Gastrocnemius medialis (tissue), 4 donors: ENCODE results near the gene FGF1. TPM values are rescaled to one million over a fixed set of nuclear protein-coding genes. Genes with fewer than 3 reads are reported as not detected.

Experiments
- ATAC-seq, 2 donors: fragments of 150-250 bp; one replicate each; pipeline ENCODE4 v1.9.1; 2016
- DNase-seq, 2 donors: peaks; one replicate each; pipeline ENCODE4 v3.0.0-alpha.2; 2019
- H3K27ac ChIP-seq, 4 donors: fragments of 200-600 bp; sonication (generic); 1 replicate in 1 of 4; 2 replicates in 3 of 4; pipeline ENCODE4 v1.5.1; 2016 to 2018; ENCODE audit warnings: mild to moderate bottlenecking in 2 of 4, moderate library complexity in 1 of 4
- H3K27me3 ChIP-seq, 3 donors: fragments of 200-600 bp; sonication (generic) in 2 of 3; 1 replicate in 1 of 3; 2 replicates in 2 of 3; pipeline versions ENCODE4 v1.5.1 to v1.6.0; 2016 to 2019; ENCODE audit warnings: mild to moderate bottlenecking in 1 of 3, moderate library complexity in 1 of 3
- H3K36me3 ChIP-seq, 2 donors: fragments of 200-600 bp; sonication (generic) in 1 of 2; one replicate each; pipeline ENCODE4 v1.5.1; 2017 to 2018
- H3K4me1 ChIP-seq, 2 donors: fragments of 200-600 bp; sonication (generic) in 1 of 2; one replicate each; pipeline ENCODE4 v1.5.1; 2016 to 2017; ENCODE audit warnings: mild to moderate bottlenecking in 2 of 2
- H3K4me3 ChIP-seq, 4 donors: fragments of 200-600 bp; sonication (generic) in 3 of 4; 1 replicate in 1 of 4; 2 replicates in 3 of 4; pipeline ENCODE4 v1.5.1; 2016 to 2019; ENCODE audit warnings: mild to moderate bottlenecking in 2 of 4
- H3K9me3 ChIP-seq, 3 donors: fragments of 200-600 bp; sonication (generic) in 2 of 3; 1 replicate in 1 of 3; 2 replicates in 2 of 3; pipeline ENCODE4 v1.5.1; 2016 to 2019
- POLR2A ChIP-seq, 2 donors: fragments of 450-650 bp; IDR thresholded peaks; one replicate each; pipeline ENCODE4 v1.6.1; 2017; ENCODE audit warnings: antibody characterized with exemption in 2 of 2, mild to moderate bottlenecking in 2 of 2, moderate library complexity in 2 of 2
- in situ Hi-C, 4 donors: fragments of 200-750 bp; cut with MboI; loops; one replicate each; pipeline versions ENCODE4 v1.15.0 to v1.8.0; 2017; ENCODE audit warnings: low sequenced_read_pairs in 4 of 4
- intact Hi-C: fragments of 100-400 bp; cut with DNase I; formaldehyde crosslinking; loops from one replicate; pipeline ENCODE4 v1.15.1; 2023; ENCODE audit warnings: low total_unique reads
- total RNA-seq, 4 donors: library from RNA; depleted of rRNA; stranded (reverse); fragments of >200 nt; gene quantifications; one replicate each; pipeline versions ENCODE4 v1.1.0 to v1.2.3, GENCODE V29; 2016
- TF ChIP-seq, protein P1 (sequence below), 5 experiments: fragments of 450-650 bp in 3 of 5; fragments of 200-600 bp in 2 of 5; sonication (generic) in 2 of 5; IDR thresholded peaks in 4 of 5; conservative IDR thresholded peaks in 1 of 5; 1 replicate in 4 of 5; 2 replicates in 1 of 5; pipeline ENCODE4 v1.5.1; 2016 to 2019; ENCODE audit warnings: antibody characterized with exemption in 5 of 5, mild to moderate bottlenecking in 3 of 5, moderate library complexity in 3 of 5

Gene FGF1
- total RNA-seq, 4 donors from 2014 or later: 0.41 to 2.1 (median 1.2) TPM

- intact Hi-C loops (no loop called here), in situ Hi-C loops (loop anchor here in 1 of 4 donors (25.0 kb wide), 1 partner anchor 526 kb away; no protein-coding TSS in a partner anchor)
- H3K27ac ChIP-seq: no peak overlapping the region
Measured at GRCh38 chr5:142688281-142688989, 2.5 kb upstream of the FGF1 start.

GRCh38 chr5:142686968-142687367, 1.1 kb upstream of the FGF1 start:
- in situ Hi-C loops: loop anchor here in 1 of 4 donors (25.0 kb wide), 1 partner anchor 525 kb away; no protein-coding TSS in a partner anchor
- H3K36me3 ChIP-seq: no peaks in the 10 kb centered on the region
- no peak overlapping the region for H3K27ac ChIP-seq
- ATAC-seq (no peak), DNase-seq (no peak)
- H3K4me3 ChIP-seq: no peak overlapping the region
- intact Hi-C loops: no loop called here
- H3K4me1 ChIP-seq: peaks cover 7 to 9% of the 10 kb centered on the region in 2 donors
- no peak for TF ChIP-seq POLR2A (IDR thresholded peaks at IDR 0.05)
- TF ChIP-seq, protein P1, sequence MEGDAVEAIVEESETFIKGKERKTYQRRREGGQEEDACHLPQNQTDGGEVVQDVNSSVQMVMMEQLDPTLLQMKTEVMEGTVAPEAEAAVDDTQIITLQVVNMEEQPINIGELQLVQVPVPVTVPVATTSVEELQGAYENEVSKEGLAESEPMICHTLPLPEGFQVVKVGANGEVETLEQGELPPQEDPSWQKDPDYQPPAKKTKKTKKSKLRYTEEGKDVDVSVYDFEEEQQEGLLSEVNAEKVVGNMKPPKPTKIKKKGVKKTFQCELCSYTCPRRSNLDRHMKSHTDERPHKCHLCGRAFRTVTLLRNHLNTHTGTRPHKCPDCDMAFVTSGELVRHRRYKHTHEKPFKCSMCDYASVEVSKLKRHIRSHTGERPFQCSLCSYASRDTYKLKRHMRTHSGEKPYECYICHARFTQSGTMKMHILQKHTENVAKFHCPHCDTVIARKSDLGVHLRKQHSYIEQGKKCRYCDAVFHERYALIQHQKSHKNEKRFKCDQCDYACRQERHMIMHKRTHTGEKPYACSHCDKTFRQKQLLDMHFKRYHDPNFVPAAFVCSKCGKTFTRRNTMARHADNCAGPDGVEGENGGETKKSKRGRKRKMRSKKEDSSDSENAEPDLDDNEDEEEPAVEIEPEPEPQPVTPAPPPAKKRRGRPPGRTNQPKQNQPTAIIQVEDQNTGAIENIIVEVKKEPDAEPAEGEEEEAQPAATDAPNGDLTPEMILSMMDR (IDR thresholded peaks at IDR 0.05 in 4 of 5, conservative IDR thresholded peaks at IDR 0.05 in 1 of 5): no peak
- H3K9me3 ChIP-seq: no peaks in the 10 kb centered on the region
- no peaks in the 10 kb centered on the region for H3K27me3 ChIP-seq

More at GRCh38 chr5:142688281-142688989, 2.5 kb upstream of the FGF1 start:
- Histone ChIP-seq H3K4me3 (no peak overlapping the region), H3K36me3 (no peaks in the 10 kb centered on the region), H3K27me3 (no peaks in the 10 kb centered on the region), H3K9me3 (no peaks in the 10 kb centered on the region), H3K4me1 (peaks cover 7 to 9% of the 10 kb centered on the region in 2 donors)
- ATAC-seq (no peak), DNase-seq (no peak)
- no peak for TF ChIP-seq POLR2A (IDR thresholded peaks at IDR 0.05)
- TF ChIP-seq, protein P1 (IDR thresholded peaks at IDR 0.05 in 4 of 5, conservative IDR thresholded peaks at IDR 0.05 in 1 of 5): no peak

- no peak for TF ChIP-seq POLR2A (IDR thresholded peaks at IDR 0.05)
- TF ChIP-seq, protein P1 (IDR thresholded peaks at IDR 0.05 in 4 of 5, conservative IDR thresholded peaks at IDR 0.05 in 1 of 5): no peak
- Histone ChIP-seq H3K27me3 (no peaks in the 10 kb centered on the region), H3K27ac (peak overlapping the region in 3 of 4 donors; percentile 16 to 27 (median 22)), H3K4me3 (no peak overlapping the region), H3K9me3 (no peaks in the 10 kb centered on the region), H3K36me3 (no peaks in the 10 kb centered on the region), H3K4me1 (peaks cover 7 to 9% of the 10 kb centered on the region in 2 donors)
- in situ Hi-C loops: loop anchor here in 1 of 4 donors (25.0 kb wide), 1 partner anchor 524 kb away; no protein-coding TSS in a partner anchor
- no peak for ATAC-seq
- no peak for DNase-seq
- intact Hi-C loops: no loop called here
Measured at GRCh38 chr5:142686210-142686734, 382 bp upstream of the FGF1 start.

GRCh38 chr5:142684508-142685041, 1.3 kb downstream of the FGF1 start:
- Histone ChIP-seq H3K9me3 (no peaks in the 10 kb centered on the region), H3K4me1 (peaks cover 7 to 9% of the 10 kb centered on the region in 2 donors), H3K27ac (peak overlapping the region; percentile 14 to 48 (median 24)), H3K36me3 (no peaks in the 10 kb centered on the region), H3K27me3 (no peaks in the 10 kb centered on the region), H3K4me3 (peak overlapping the region in 1 of 4 donors; percentile 8)
- intact Hi-C loops (no loop called here), in situ Hi-C loops (loop anchor here in 1 of 4 donors (25.0 kb wide), 1 partner anchor 522 kb away; no protein-coding TSS in a partner anchor)
- DNase-seq (no peak), ATAC-seq (peak; percentile 27 to 30)
- TF ChIP-seq POLR2A (IDR thresholded peaks at IDR 0.05): no peak
- TF ChIP-seq, protein P1 (IDR thresholded peaks at IDR 0.05 in 4 of 5, conservative IDR thresholded peaks at IDR 0.05 in 1 of 5): no peak
